ENCODE results near the gene RAPGEF6. TPM values are rescaled to one million over a fixed set of nuclear protein-coding genes. Genes with fewer than 3 reads are reported as not detected.

Gene RAPGEF6
- total RNA-seq, 1 donor, result 15.9 TPM

DNA sequence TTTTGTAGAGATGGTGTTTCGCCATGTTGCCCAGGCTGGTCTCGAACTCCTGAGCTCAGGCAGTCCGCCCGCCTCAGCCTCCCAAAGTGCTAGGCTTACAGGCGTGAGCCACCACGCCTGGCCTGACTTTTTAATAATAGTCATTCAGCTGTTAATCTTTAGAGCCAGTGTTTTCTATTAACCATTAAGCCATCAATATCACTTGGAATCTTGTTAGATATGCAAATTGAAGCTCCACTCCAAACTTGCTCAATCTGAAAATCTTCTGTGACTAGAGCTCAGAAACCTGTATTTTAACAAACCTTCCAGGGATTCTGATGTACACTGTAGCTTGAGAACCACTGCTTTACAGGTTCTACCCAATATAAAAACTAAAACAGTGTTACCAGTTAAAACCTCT is 257.7 kb downstream of the RAPGEF6 start:
- no peak for DNase-seq (ENCODE audit: low read depth in 2 of 3, low spot score in 2 of 3)

DNA sequence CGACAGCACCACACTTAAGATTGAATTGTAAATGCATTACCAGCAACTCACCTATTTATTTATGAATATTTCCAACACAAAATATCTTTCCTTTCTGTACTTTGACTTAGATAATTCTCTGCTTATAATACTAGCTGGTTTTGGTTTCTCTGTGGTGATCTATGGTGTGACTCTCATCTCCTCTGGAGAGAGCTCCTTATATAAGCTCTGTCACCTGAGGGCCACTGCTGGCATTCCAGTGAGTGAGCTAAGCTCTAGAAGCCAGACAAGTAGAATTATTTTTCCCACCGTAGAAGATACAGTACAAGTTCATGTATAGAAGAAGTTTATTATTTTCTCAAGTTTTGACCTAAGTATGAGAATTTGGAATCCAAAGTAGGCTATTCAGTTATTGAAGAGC is 259.7 kb downstream of the RAPGEF6 start:
- no peak for DNase-seq (ENCODE audit: low read depth in 2 of 3, low spot score in 2 of 3)

Small RNA genes lying within 50 kb of the gene (small RNA-seq; reads per million reads assigned to genes)
- not detected for gene RF02271

Other genes starting within 250 kb of the RAPGEF6 start
- gene FNIP1, start 161.8 kb upstream of the RAPGEF6 start, total RNA-seq, result 45.8 TPM